IPS DF 6.9 (cell line): ENCODE results near the gene FOXK2.
A peak's percentile ranks its signal among the peaks of the same experiment; 100 is the strongest.

Experiments used
- DNase-seq: peaks from one replicate; pipeline ENCODE4 v3.0.0-alpha.2; 2013; ENCODE audit warnings: low read depth, low spot score
- H3K27ac ChIP-seq: one replicate; pipeline ENCODE4 v1.5.1; 2013; ENCODE audit warnings: low read length, control low read depth
- H3K27me3 ChIP-seq: 2 replicates; pipeline ENCODE4 v1.6.1; 2013; ENCODE audit warnings: mild to moderate bottlenecking, low read length; ENCODE audit not compliant: control insufficient read depth, insufficient read depth
- H3K36me3 ChIP-seq: 2 replicates; pipeline ENCODE4 v1.6.1; 2013; ENCODE audit warnings: low read length; ENCODE audit not compliant: control insufficient read depth, insufficient read depth
- H3K4me1 ChIP-seq: 2 replicates; pipeline ENCODE4 v1.6.1; 2013; ENCODE audit warnings: low read length; ENCODE audit not compliant: control insufficient read depth, insufficient read depth
- H3K4me3 ChIP-seq: 2 replicates; pipeline ENCODE4 v1.5.1; 2013; ENCODE audit warnings: mild to moderate bottlenecking, low read length
- H3K9me3 ChIP-seq: 2 replicates; pipeline ENCODE4 v1.6.1; 2013; ENCODE audit warnings: low read length, inconsistent platforms; ENCODE audit not compliant: control insufficient read depth, insufficient read depth
- WGBS: extraction: QIAGEN DNeasy Blood & Tissue Kit; methylation state at CpG from one replicate; pipeline ENCODE4 v1.1.7; 2013; ENCODE audit warnings: mixed read lengths, missing lambda C conversion rate; ENCODE audit not compliant: insufficient read length, insufficient coverage; 5-methylcytosine and 5-hydroxymethylcytosine counted together

FOXK2 gene

GRCh38 chr17:82518826-82519810 is at the start of gene FOXK2:
FOXK2 (plus strand) TSS chr17:82519732; CDS start chr17:82519889, 157 bp downstream.
- no CpG with 5 or more reads among the region's 114 CpGs for WGBS

GRCh38 chr17:82470065-82470464 is 49.5 kb upstream of the FOXK2 start:
- Histone ChIP-seq H3K4me1 (no peaks in the 10 kb centered on the region), H3K27me3 (no peaks in the 10 kb centered on the region), H3K27ac (no peak overlapping the region), H3K4me3 (no peak overlapping the region), H3K36me3 (peaks cover 14% of the 10 kb centered on the region), H3K9me3 (no peaks in the 10 kb centered on the region)
- WGBS, result no CpG with 5 or more reads among the region's 7 CpGs
- DNase-seq, result no peak

More at GRCh38 chr17:82518826-82519810, at the start of gene FOXK2:
- Histone ChIP-seq H3K9me3 (no peaks in the 10 kb centered on the region), H3K4me3 (peak within 1 kb of the TSS; percentile 97), H3K27me3 (no peaks in the 10 kb centered on the region), H3K36me3 (no peaks in the 10 kb centered on the region; the same call in 1 of the 2 replicates), H3K4me1 (peaks cover 2% of the 10 kb centered on the region; the same call in 1 of the 2 replicates), H3K27ac (no peak within 1 kb of the TSS)
- DNase-seq, result peak; percentile 81

GRCh38 chr17:82474223-82475010 is 45.1 kb upstream of the FOXK2 start:
- Histone ChIP-seq H3K4me3 (no peak overlapping the region), H3K27me3 (no peaks in the 10 kb centered on the region), H3K9me3 (no peaks in the 10 kb centered on the region), H3K36me3 (peaks cover 11% of the 10 kb centered on the region), H3K27ac (no peak overlapping the region), H3K4me1 (no peaks in the 10 kb centered on the region)
- DNase-seq, result no peak
- WGBS, result no CpG with 5 or more reads among the region's 11 CpGs

GRCh38 chr17:82475458-82475857 is 44.1 kb upstream of the FOXK2 start:
- H3K4me1 ChIP-seq, result no peaks in the 10 kb centered on the region
- H3K36me3 ChIP-seq, result peaks cover 17% of the 10 kb centered on the region
- no peak overlapping the region for H3K4me3 ChIP-seq
- no CpG with 5 or more reads among the region's 8 CpGs for WGBS
- H3K27me3 ChIP-seq, result no peaks in the 10 kb centered on the region
- no peak overlapping the region for H3K27ac ChIP-seq
- no peaks in the 10 kb centered on the region for H3K9me3 ChIP-seq
- no peak for DNase-seq

GRCh38 chr17:82477934-82478333 is 41.6 kb upstream of the FOXK2 start:
- Histone ChIP-seq H3K9me3 (no peaks in the 10 kb centered on the region), H3K4me3 (no peak overlapping the region), H3K36me3 (peaks cover 13% of the 10 kb centered on the region), H3K4me1 (no peaks in the 10 kb centered on the region), H3K27ac (no peak overlapping the region), H3K27me3 (no peaks in the 10 kb centered on the region)
- no peak for DNase-seq
- WGBS, result no CpG with 5 or more reads among the region's 8 CpGs

GRCh38 chr17:82479602-82480001 is 39.9 kb upstream of the FOXK2 start:
- H3K9me3 ChIP-seq, result no peaks in the 10 kb centered on the region
- DNase-seq, result no peak
- WGBS, result no CpG with 5 or more reads among the region's 5 CpGs
- H3K27ac ChIP-seq, result no peak overlapping the region
- H3K36me3 ChIP-seq, result peaks cover 15% of the 10 kb centered on the region
- no peaks in the 10 kb centered on the region for H3K4me1 ChIP-seq
- H3K4me3 ChIP-seq, result no peak overlapping the region
- H3K27me3 ChIP-seq, result no peaks in the 10 kb centered on the region

GRCh38 chr17:82480318-82480717 is 39.2 kb upstream of the FOXK2 start:
- Histone ChIP-seq H3K36me3 (peaks cover 15% of the 10 kb centered on the region), H3K9me3 (no peaks in the 10 kb centered on the region), H3K27me3 (no peaks in the 10 kb centered on the region), H3K4me1 (no peaks in the 10 kb centered on the region), H3K27ac (no peak overlapping the region), H3K4me3 (no peak overlapping the region)
- no peak for DNase-seq
- no CpG with 5 or more reads among the region's 9 CpGs for WGBS

- WGBS, result no CpG with 5 or more reads among the region's 6 CpGs
- Histone ChIP-seq H3K36me3 (peaks cover 23% of the 10 kb centered on the region), H3K4me3 (no peak overlapping the region), H3K27ac (no peak overlapping the region), H3K9me3 (no peaks in the 10 kb centered on the region), H3K27me3 (no peaks in the 10 kb centered on the region), H3K4me1 (no peaks in the 10 kb centered on the region)
- DNase-seq, result no peak
Observed at GRCh38 chr17:82483204-82483660, 36.3 kb upstream of the FOXK2 start.

GRCh38 chr17:82483836-82484235 is 35.7 kb upstream of the FOXK2 start:
- Histone ChIP-seq H3K27me3 (no peaks in the 10 kb centered on the region), H3K36me3 (peaks cover 22% of the 10 kb centered on the region), H3K9me3 (no peaks in the 10 kb centered on the region), H3K27ac (no peak overlapping the region), H3K4me3 (no peak overlapping the region), H3K4me1 (no peaks in the 10 kb centered on the region)
- no CpG with 5 or more reads among the region's 9 CpGs for WGBS
- no peak for DNase-seq
